Endothelial cell of umbilical vein (primary cell): ENCODE data around the gene BZW1. TPM values are rescaled to one million over a fixed set of nuclear protein-coding genes. Genes with fewer than 3 reads are reported as not detected.
A peak's percentile ranks its signal among the peaks of the same experiment; 100 is the strongest.

Source experiments
- BruUV-seq: library from RNA; stranded (reverse); fragments of 400-500 nt; replicated peaks from 2 replicates; lab custom pipeline; 2021; lab: Mats Ljungman, UMichigan
- CTCF ChIA-PET: fragments of 300-600, 350-600 bp; sonication (Branson Sonifier 250); formaldehyde crosslinking; loops from one replicate; lab custom pipeline; 2021; ENCODE audit warnings: antibody characterized with exemption, inconsistent platforms; lab: Charles Lee
- POLR2A ChIA-PET: fragments of 300-600, 350-600 bp; sonication (Branson Sonifier 250); formaldehyde crosslinking; loops from one replicate; lab custom pipeline; 2021; ENCODE audit warnings: antibody characterized with exemption, inconsistent platforms; lab: Charles Lee
- DNase-seq: peaks from one replicate; pipeline ENCODE4 v3.0.0-alpha.2; 2011; ENCODE audit warnings: low read depth, low spot score
- FAIRE-seq: peaks from 2 replicates; lab custom pipeline; 2011; peaks lifted over from hg19 to GRCh38; lab: Jason Lieb, UNC
- H2AFZ ChIP-seq: 2 replicates; pipeline ENCODE4 v1.6.0; 2012; ENCODE audit warnings: low read depth, low read length, control low read depth, inconsistent platforms
- H3K27ac ChIP-seq: 2 replicates; pipeline ENCODE4 v1.5.1; 2011; ENCODE audit warnings: low read depth, mild to moderate bottlenecking, control low read depth, low read length, moderate library complexity; ENCODE audit not compliant: insufficient read depth
- H3K27me3 ChIP-seq, 2 experiments: 2 replicates each; pipeline versions ENCODE4 v1.6.0 to v1.6.1; 2011; ENCODE audit warnings: low read length in 2 of 2, mixed read lengths in 1 of 2; ENCODE audit not compliant: control insufficient read depth in 2 of 2, insufficient read depth in 2 of 2
- H3K36me3 ChIP-seq, 2 experiments: 2 replicates in 1 of 2; 3 replicates in 1 of 2; pipeline ENCODE4 v1.5.1; 2011; ENCODE audit warnings: low read length in 2 of 2, mild to moderate bottlenecking in 1 of 2, moderate library complexity in 1 of 2; ENCODE audit not compliant: control insufficient read depth in 2 of 2, insufficient read depth in 2 of 2; ENCODE audit errors: extremely low read depth in 1 of 2
- H3K4me1 ChIP-seq: 3 replicates; pipeline ENCODE4 v1.5.1; 2011; ENCODE audit warnings: mild to moderate bottlenecking, low read length; ENCODE audit not compliant: control insufficient read depth, insufficient read depth; ENCODE audit errors: extremely low read depth
- H3K4me2 ChIP-seq: 2 replicates; pipeline ENCODE4 v1.6.1; 2011; ENCODE audit warnings: low read length, control low read depth, mixed read lengths; ENCODE audit not compliant: insufficient read depth
- H3K4me3 ChIP-seq, 3 experiments: fragments of 200-600 bp in 1 of 3; sonication (generic), shearing (Covaris generic) in 1 of 3; replicated peaks in 1 of 3; 2 replicates each; pipeline ENCODE4 v1.5.1; 2011 to 2016; ENCODE audit warnings: control low read depth in 3 of 3, low read length in 3 of 3, mild to moderate bottlenecking in 2 of 3, inconsistent platforms in 1 of 3, low read depth in 1 of 3, moderate library complexity in 1 of 3; ENCODE audit not compliant: insufficient read depth in 1 of 3
- H3K79me2 ChIP-seq: 2 replicates; pipeline ENCODE4 v1.6.0; 2012; ENCODE audit warnings: low read length, inconsistent platforms; ENCODE audit not compliant: control insufficient read depth, insufficient read depth
- H3K9ac ChIP-seq: replicated peaks from 2 replicates; pipeline ENCODE3; 2011; ENCODE audit warnings: low read length, control low read depth; ENCODE audit not compliant: insufficient read depth; ENCODE audit errors: extremely low read depth
- H3K9me1 ChIP-seq: replicated peaks from 3 replicates; pipeline ENCODE4 v1.6.0; 2011; ENCODE audit warnings: mild to moderate bottlenecking, low read length; ENCODE audit not compliant: control insufficient read depth, insufficient read depth; ENCODE audit errors: extremely low read depth
- H3K9me3 ChIP-seq: replicated peaks from 2 replicates; pipeline ENCODE4 v1.5.1; 2012; ENCODE audit warnings: low read length, inconsistent platforms; ENCODE audit not compliant: control insufficient read depth, insufficient read depth
- H4K20me1 ChIP-seq: replicated peaks from 2 replicates; pipeline ENCODE3; 2011; ENCODE audit warnings: mild to moderate bottlenecking, low read length; ENCODE audit not compliant: control insufficient read depth, insufficient read depth; ENCODE audit errors: extremely low read depth
- JUN ChIP-seq: IDR thresholded peaks from 2 replicates; pipeline ENCODE4 v1.6.1; 2011; ENCODE audit warnings: borderline replicate concordance, low read depth; ENCODE audit not compliant: insufficient read length, insufficient read depth
- MYC ChIP-seq: IDR thresholded peaks from one replicate; pipeline ENCODE4 v1.6.1; 2011; ENCODE audit warnings: mild to moderate bottlenecking, low read depth, low read length
- POLR2A ChIP-seq: IDR thresholded peaks from 2 replicates; pipeline ENCODE4 v1.6.1; 2012; ENCODE audit warnings: low read depth, mild to moderate bottlenecking, control low read depth, low read length
- POLR2AphosphoS5 ChIP-seq: IDR thresholded peaks from 2 replicates; pipeline ENCODE4 v1.6.1; 2012; ENCODE audit warnings: low read depth, mild to moderate bottlenecking, control low read depth, low read length, moderate library complexity; ENCODE audit not compliant: insufficient read depth
- dilution Hi-C: fragments of 300-500 bp; cut with MboI; formaldehyde crosslinking; loops from one replicate; pipeline ENCODE4 v1.15.0; 2019; ENCODE audit warnings: low sequenced_read_pairs; ENCODE audit not compliant: extremely low pct_ligation_motif_present
- intact Hi-C: fragments of 100-400 bp; cut with micrococcal nuclease; formaldehyde crosslinking; loops from one replicate; pipeline ENCODE4 v1.10.0; 2022
- polyA plus RNA-seq, 4 experiments: library from polyadenylated mRNA; depleted of rRNA in 3 of 4; stranded (reverse) in 3 of 4; unstranded in 1 of 4; fragments of >200 nt; gene quantifications; 2 replicates each; pipeline versions ENCODE4 v1.2.1 to v1.2.3, GENCODE V29; 2011 to 2012; ENCODE audit warnings: missing spikeins in 1 of 4
- total RNA-seq: library from RNA; stranded (reverse); gene quantifications from 2 replicates; pipeline ENCODE4 v1.2.3, GENCODE V29; 2021

The BZW1 gene
- total and polyA plus RNA-seq, 2 donors (not counting 3 experiments of a cell fraction or from before 2014, with no cell fraction given), result 174 to 353 TPM

DNA sequence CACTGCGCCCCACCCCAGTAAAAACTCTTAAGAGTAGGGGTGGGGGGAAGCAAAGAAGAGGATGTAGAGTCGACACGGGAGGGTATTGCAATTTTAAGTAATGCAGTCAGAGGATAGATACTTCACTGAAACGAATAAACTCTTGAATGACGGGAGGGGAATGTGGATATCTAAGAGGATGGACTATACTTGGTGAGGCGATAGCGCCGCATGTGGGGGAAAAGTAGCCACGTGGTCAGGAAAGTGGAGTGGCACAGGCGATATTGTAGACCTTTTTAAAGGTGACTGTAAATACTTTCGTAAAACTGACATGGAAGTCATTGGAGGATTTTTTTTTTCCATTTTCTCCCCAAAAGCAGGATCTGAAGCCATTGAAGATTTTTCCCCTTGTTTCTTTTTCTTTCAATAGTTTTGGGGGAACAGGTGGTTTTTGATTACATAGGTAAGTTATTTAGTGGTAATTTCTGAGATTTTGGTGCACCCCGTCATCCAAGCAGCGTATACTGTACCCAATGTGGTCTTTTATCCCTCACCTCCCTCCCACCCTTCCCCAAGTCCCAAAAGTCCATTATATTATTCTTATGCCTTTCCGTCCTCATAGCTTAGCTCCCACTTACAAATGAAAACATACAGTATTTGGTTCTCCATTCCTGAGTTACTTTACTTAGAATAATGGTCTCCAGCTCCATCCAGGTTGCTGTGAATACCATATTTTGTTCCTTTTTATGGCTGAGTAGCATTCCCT lies 39.0 kb downstream of the BZW1 start:
- Histone ChIP-seq H3K4me3 (no peak overlapping the region), H3K4me2 (no peak overlapping the region), H2AFZ (no peak overlapping the region), H3K79me2 (no peaks in the 10 kb centered on the region), H3K4me1 (no peaks in the 10 kb centered on the region), H3K36me3 (peaks cover 26 to 33% of the 10 kb centered on the region in 2 experiments), H3K27ac (no peak overlapping the region), H3K9me3 (no peaks in the 10 kb centered on the region), H3K9me1 (no peaks in the 10 kb centered on the region), H3K9ac (no peak overlapping the region), H3K27me3 (no peaks in the 10 kb centered on the region), H4K20me1 (peaks cover 6% of the 10 kb centered on the region)
- no TSS peak for BruUV-seq
- ChIA-PET POLR2A (no interaction called here), CTCF (interaction anchor here (1.1 to 1.4 kb wide), 2 partner anchors 8 to 144 kb away, joined by 3 to 4 read pairs; no protein-coding TSS in a partner anchor)
- FAIRE-seq (no peak), DNase-seq (no peak)
- intact Hi-C loops (no loop called here), dilution Hi-C loops (no loop called here)
- TF ChIP-seq POLR2AphosphoS5 (peak; percentile 14), POLR2A (peak; percentile 36), JUN (no peak)

DNA sequence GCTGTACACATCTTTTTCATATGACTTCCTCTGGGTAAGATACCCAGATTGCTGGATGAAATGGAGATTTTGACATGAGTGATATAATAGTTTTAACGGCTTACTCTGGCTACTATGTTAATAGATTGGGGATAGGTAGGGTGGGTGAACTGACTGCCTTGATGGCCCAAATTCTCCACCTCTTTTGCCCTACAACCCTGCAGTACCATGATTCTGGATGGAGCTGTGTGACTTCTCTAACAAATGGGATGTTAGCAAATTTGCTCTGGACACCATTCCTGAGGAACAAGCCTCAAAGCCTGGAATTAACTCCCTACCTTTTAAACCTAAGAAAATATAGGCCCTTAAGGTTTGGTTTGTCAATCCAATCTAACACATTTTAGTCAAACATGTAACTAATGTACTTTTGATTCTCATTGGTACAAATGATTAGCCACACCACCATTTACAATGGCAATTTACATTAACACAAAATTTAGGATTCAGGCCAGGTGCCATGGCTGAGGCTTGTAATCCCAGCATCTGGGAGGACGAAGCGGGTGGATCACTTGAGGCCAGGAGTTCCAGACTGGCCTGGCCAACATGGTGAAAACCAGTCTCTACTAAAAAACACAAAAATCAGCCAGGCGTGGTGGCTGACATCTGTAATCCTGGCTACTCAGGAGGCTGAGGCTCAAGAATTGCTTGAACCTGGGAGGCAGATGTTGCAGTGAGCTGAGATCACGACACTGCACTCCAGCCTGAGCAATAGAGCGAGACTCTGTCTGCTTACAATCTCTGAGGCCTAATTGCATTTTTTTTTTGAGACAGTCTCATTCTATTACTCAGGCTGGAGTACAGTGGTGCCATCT lies 39.9 kb downstream of the BZW1 start:
- H2AFZ ChIP-seq, result no peak overlapping the region
- FAIRE-seq, result no peak
- no peak overlapping the region for H3K27ac ChIP-seq
- intact Hi-C loops (no loop called here), dilution Hi-C loops (no loop called here)
- H3K9me1 ChIP-seq, result no peaks in the 10 kb centered on the region
- H3K4me3 ChIP-seq, result no peak overlapping the region
- DNase-seq, result no peak
- no peaks in the 10 kb centered on the region for H3K27me3 ChIP-seq
- TF ChIP-seq POLR2A, result peak; percentile 41
- no peak for TF ChIP-seq MYC
- TF ChIP-seq JUN, result no peak
- peaks cover 31 to 38% of the 10 kb centered on the region in 2 experiments for H3K36me3 ChIP-seq
- H3K79me2 ChIP-seq, result peaks cover 2% of the 10 kb centered on the region
- H3K9me3 ChIP-seq, result no peaks in the 10 kb centered on the region
- H3K9ac ChIP-seq, result no peak overlapping the region
- no TSS peak for BruUV-seq
- peaks cover 6% of the 10 kb centered on the region for H4K20me1 ChIP-seq
- ChIA-PET POLR2A (interaction anchor here (0.6 kb wide), 1 partner anchor 32 kb away, joined by 3 read pairs; no protein-coding TSS in a partner anchor), CTCF (no interaction called here)
- H3K4me1 ChIP-seq, result no peaks in the 10 kb centered on the region
- no peak overlapping the region for H3K4me2 ChIP-seq
